IPS-NIHi11 (cell line): ENCODE data around the gene RRAGD.

Source experiments
- DNase-seq: peaks from one replicate; pipeline ENCODE4 v3.0.0; 2012; ENCODE audit warnings: mixed read lengths, low spot score

RRAGD gene

DNA sequence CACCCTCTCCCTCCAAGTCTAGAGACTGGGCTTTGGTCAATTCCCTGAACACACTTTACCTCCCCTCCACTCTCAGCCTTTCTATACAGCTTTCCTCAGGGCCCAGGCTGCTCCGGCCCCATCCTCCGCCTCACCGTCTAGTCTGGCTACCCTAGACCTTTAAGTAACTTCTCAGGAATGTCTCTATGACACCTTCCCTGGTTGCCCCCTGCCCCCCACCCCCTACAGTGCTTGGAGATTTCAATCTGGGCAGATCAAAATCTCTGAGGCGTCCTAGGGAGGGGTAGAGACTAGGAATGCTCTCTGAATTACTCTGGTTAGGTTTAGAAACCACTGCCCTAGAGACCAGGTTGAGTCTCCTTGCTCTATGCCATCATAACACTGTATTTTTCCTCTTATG, 65.6 kb downstream of the RRAGD start:
- DNase-seq: no peak

- DNase-seq: no peak
Observed at GRCh38 chr6:89339565-89339964, 72.5 kb downstream of the RRAGD start.

- no peak for DNase-seq
Observed at GRCh38 chr6:89335164-89335563, 76.9 kb downstream of the RRAGD start.

GRCh38 chr6:89330910-89331309, 81.2 kb downstream of the RRAGD start:
- DNase-seq: no peak

DNA sequence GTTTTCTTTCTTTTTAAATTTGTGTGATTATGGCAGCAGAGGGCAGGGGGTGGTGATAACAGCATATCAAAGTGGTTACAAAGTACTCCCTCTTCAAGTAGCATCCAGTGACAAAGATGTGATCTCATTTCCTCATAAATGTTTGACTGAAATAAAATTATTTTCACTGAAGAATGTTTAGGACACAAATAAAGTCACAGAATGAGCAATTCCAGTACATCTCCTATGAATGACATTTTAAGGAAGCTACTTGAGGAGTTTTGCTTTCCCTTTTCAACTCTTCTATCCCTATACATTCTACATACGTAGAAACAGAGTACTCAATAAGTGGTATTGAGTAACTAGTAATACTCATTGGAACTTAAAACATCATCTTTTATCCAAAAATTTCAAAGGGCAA, 83.1 kb downstream of the RRAGD start:
- DNase-seq: no peak

GRCh38 chr6:89324304-89324703, 87.8 kb downstream of the RRAGD start:
- DNase-seq: no peak

DNA sequence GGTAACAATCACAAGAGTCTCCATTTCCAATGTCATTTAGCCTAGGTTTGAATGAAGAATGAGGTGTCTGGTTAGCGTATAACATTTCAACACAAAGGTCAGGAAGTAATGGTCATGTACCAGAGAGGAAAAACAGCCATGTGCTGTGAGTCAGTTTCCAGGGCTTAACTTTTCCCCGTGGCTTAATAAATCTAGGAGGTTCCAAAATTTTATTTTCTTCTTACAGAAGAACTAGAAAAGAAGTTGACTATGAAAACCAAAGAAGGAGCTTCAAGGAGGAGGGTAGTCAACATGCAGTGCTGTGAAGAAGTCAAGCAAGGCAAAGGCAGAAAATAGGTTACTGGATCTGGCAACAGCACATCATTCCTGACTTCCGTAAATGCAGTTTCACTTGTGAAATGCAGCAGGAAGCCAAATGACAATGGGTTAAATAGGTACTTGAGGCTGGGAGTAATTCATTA, 88.5 kb downstream of the RRAGD start:
- DNase-seq: no peak

DNA sequence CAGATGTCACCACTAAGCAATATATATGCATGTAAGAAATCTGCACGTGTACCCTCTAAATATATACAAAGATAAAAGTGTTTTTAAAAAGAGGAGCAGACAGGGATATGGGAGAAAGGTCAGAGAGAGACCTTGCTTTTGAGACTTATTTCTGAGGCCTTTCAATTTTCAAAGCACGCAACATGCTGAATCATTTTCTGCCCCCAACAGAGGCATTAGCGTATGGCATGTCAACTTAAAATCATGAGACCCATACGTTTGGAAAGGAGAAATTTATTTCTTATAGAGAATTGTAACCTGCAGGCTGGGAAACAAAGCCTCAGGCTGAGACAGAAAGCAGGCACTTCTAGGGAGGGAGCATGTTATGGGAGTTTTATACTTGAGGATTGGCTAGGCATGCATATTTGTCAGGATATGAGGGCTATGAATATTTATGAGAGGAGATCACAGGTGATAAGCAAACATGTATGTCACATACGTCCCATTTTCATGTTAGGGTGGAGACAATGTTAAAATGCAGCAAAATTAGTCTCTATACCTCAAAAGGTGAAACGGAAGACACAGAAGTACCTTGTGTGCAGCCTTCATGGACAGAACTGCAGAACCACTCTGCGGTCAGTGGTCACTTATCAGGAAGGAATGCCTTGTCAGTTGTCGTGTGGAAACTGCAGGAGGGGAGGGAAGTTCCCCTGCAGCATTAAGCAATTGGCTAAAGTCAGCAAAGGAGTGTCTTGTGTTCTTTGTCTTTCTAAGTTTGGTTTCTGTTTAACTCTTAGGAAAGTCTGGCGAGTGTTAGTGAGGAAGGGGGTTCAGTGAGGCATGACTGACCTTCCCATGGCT, 90.7 kb downstream of the RRAGD start:
- no peak for DNase-seq

DNA sequence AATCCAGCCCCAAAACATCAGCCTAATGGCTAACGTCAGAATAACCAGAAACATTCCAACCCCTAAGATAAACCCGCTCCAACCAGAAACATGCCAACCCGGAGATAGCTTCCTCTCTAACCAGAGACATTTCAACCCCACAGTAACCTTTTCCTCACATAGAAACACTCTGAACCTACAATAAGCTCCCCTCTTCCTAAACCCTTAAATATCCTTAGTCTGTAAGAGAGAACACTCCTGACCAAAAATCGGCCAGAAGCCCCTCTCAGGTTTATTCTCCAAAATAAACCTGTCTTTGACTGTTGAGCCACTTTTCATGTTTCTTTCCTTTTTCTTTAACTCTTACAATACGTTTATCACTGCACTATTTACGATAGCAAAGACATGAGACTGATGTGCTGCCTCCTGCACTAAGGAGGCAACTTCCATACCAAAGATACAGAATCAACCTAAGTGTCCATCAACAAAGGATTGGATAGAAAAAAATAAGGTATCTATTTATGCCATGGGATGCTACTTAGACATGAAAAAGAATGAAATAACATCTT, 92.0 kb downstream of the RRAGD start:
- DNase-seq: no peak

DNA sequence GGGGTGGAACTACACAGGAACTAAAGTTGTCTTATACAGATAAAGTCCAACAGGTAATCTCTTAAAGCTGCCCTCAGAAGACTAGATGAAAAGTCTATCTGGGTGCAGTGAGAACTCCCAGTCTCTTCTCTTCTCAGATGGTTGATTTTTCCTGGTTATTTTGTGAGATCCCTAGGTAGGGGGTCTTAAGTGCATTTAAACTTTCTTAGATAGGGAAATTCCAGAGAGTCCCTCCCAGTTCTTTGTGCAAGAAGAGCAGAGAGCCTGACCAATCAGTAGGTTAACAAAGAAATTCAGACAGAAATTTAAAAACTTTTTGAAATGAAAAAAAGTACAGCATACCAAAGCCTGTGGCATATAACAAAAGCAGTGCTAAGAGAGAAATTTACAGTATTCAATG, 95.0 kb downstream of the RRAGD start:
- no peak for DNase-seq

GRCh38 chr6:89315249-89315885, 96.7 kb downstream of the RRAGD start, which contains the start of gene GABRR2:
GABRR2 (minus strand) TSS chr6:89315299; CDS start chr6:89315165, 134 bp downstream.
- DNase-seq: no peak

DNA sequence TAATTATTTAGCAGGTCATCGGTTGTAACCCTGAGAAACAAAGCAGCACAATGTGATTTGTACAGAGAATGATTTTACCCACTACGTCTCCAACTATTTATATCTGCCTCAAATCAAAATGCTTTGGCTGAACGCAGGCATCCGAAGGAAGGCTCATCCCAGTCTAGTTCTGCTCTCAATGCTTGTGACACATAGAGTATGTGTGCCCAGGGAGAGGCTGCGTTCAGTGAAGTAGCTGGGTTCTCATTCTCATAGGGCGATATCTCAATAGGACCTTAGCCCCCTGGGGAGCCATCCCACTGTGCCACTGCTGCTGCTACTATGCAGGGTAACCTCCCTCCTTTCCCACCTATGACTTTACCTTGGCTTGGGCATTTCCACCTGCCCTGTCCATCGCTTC, 97.4 kb downstream of the RRAGD start:
- no peak for DNase-seq
